ENCODE results near the gene CEMIP.

DNA sequence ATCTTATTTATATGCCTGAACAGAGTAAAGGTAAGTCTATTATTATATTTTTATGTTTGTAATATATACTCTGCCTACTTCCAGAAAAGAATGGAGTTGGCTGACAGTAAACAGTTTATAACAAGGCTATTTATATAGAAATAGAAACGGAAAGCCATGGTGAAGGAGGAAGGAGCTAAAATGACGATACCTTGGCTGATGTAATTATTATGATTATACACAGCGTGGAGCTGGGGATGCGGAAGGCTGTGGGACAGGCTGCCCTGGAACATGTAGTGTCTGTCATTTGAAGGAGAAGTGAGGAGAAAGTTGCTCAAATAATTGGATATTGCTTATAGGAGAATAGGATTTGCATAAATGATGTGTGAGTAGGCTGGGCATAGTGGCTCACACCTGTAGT lies 37.8 kb downstream of the CEMIP start:
- TF ChIP-seq, protein P1, sequence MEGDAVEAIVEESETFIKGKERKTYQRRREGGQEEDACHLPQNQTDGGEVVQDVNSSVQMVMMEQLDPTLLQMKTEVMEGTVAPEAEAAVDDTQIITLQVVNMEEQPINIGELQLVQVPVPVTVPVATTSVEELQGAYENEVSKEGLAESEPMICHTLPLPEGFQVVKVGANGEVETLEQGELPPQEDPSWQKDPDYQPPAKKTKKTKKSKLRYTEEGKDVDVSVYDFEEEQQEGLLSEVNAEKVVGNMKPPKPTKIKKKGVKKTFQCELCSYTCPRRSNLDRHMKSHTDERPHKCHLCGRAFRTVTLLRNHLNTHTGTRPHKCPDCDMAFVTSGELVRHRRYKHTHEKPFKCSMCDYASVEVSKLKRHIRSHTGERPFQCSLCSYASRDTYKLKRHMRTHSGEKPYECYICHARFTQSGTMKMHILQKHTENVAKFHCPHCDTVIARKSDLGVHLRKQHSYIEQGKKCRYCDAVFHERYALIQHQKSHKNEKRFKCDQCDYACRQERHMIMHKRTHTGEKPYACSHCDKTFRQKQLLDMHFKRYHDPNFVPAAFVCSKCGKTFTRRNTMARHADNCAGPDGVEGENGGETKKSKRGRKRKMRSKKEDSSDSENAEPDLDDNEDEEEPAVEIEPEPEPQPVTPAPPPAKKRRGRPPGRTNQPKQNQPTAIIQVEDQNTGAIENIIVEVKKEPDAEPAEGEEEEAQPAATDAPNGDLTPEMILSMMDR (IDR thresholded peaks at IDR 0.05; ENCODE audit: insufficient read depth, low read depth, low read length): no peak
- TF ChIP-seq EZH2 (IDR thresholded peaks at IDR 0.05; ENCODE audit: insufficient read depth, low read length): no peak
